ENCODE results near the gene AP1S2.

The AP1S2 gene

GRCh38 chrX:15822922-15823321 lies 31.7 kb downstream of the AP1S2 start:
- Histone ChIP-seq H3K9me2 (replicated peaks; ENCODE audit: low read depth, low read length) (no peaks in the 10 kb centered on the region), H4K20me1 (ENCODE audit: insufficient read depth, low read length, poor library complexity, severe bottlenecking) (no peaks in the 10 kb centered on the region), H3K36me3 (ENCODE audit: insufficient read depth, low read length) (peaks cover 36% of the 10 kb centered on the region; the same call in 1 of the 2 replicates), H3K9ac (ENCODE audit: low read depth, low read length, poor library complexity, severe bottlenecking) (no peak overlapping the region), H3K9me3 (ENCODE audit: insufficient read depth, low read depth, low read length) (no peaks in the 10 kb centered on the region), H3K4me2 (ENCODE audit: low read depth, low read length, poor library complexity, severe bottlenecking) (no peak overlapping the region), H3K4me1 (ENCODE audit: insufficient read depth, low read length, poor library complexity, severe bottlenecking) (no peaks in the 10 kb centered on the region), H3K79me2 (ENCODE audit: insufficient read depth, low read length) (no peaks in the 10 kb centered on the region), H3K4me3 (ENCODE audit: low read length, poor library complexity, severe bottlenecking) (no peak overlapping the region), H3F3A (ENCODE audit: low read depth) (no peaks in the 10 kb centered on the region), H3K27me3 (ENCODE audit: insufficient read depth, low read length, poor library complexity, severe bottlenecking) (no peaks in the 10 kb centered on the region), H2AFZ (ENCODE audit: low read length) (no peak overlapping the region)
- TF ChIP-seq EZH2phosphoT487 (IDR thresholded peaks at IDR 0.05; ENCODE audit: borderline replicate concordance) (no peak), CTCF (conservative IDR thresholded peaks at IDR 0.05; ENCODE audit: low read length) (no peak)

GRCh38 chrX:15820106-15821073 lies 34.2 kb downstream of the AP1S2 start:
- Histone ChIP-seq H3K4me3 (ENCODE audit: low read length, poor library complexity, severe bottlenecking) (no peak overlapping the region), H3F3A (ENCODE audit: low read depth) (no peaks in the 10 kb centered on the region), H3K9me2 (replicated peaks; ENCODE audit: low read depth, low read length) (no peaks in the 10 kb centered on the region), H3K36me3 (ENCODE audit: insufficient read depth, low read length) (peaks cover 25% of the 10 kb centered on the region; the same call in 1 of the 2 replicates), H3K79me2 (ENCODE audit: insufficient read depth, low read length) (no peaks in the 10 kb centered on the region), H3K4me1 (ENCODE audit: insufficient read depth, low read length, poor library complexity, severe bottlenecking) (peaks cover 16% of the 10 kb centered on the region), H2AFZ (ENCODE audit: low read length) (no peak overlapping the region), H3K27me3 (ENCODE audit: insufficient read depth, low read length, poor library complexity, severe bottlenecking) (no peaks in the 10 kb centered on the region), H3K4me2 (ENCODE audit: low read depth, low read length, poor library complexity, severe bottlenecking) (no peak overlapping the region), H3K9me3 (ENCODE audit: insufficient read depth, low read depth, low read length) (no peaks in the 10 kb centered on the region), H3K9ac (ENCODE audit: low read depth, low read length, poor library complexity, severe bottlenecking) (no peak overlapping the region), H4K20me1 (ENCODE audit: insufficient read depth, low read length, poor library complexity, severe bottlenecking) (no peaks in the 10 kb centered on the region)
- no peak for TF ChIP-seq EZH2phosphoT487 (IDR thresholded peaks at IDR 0.05; ENCODE audit: borderline replicate concordance)
- no peak for TF ChIP-seq CTCF (conservative IDR thresholded peaks at IDR 0.05; ENCODE audit: low read length)

GRCh38 chrX:15816886-15817285 lies 37.7 kb downstream of the AP1S2 start:
- TF ChIP-seq EZH2phosphoT487 (IDR thresholded peaks at IDR 0.05; ENCODE audit: borderline replicate concordance): no peak
- TF ChIP-seq CTCF (conservative IDR thresholded peaks at IDR 0.05; ENCODE audit: low read length): no peak
- Histone ChIP-seq H3K79me2 (ENCODE audit: insufficient read depth, low read length) (no peaks in the 10 kb centered on the region), H3F3A (ENCODE audit: low read depth) (no peaks in the 10 kb centered on the region), H3K4me2 (ENCODE audit: low read depth, low read length, poor library complexity, severe bottlenecking) (peak overlapping the region; percentile 67), H3K4me1 (ENCODE audit: insufficient read depth, low read length, poor library complexity, severe bottlenecking) (peaks cover 16% of the 10 kb centered on the region), H3K9ac (ENCODE audit: low read depth, low read length, poor library complexity, severe bottlenecking) (peak overlapping the region; percentile 53), H3K27me3 (ENCODE audit: insufficient read depth, low read length, poor library complexity, severe bottlenecking) (no peaks in the 10 kb centered on the region), H3K36me3 (ENCODE audit: insufficient read depth, low read length) (peaks cover 30% of the 10 kb centered on the region; the same call in 1 of the 2 replicates), H3K9me3 (ENCODE audit: insufficient read depth, low read depth, low read length) (no peaks in the 10 kb centered on the region), H3K9me2 (replicated peaks; ENCODE audit: low read depth, low read length) (no peaks in the 10 kb centered on the region), H2AFZ (ENCODE audit: low read length) (no peak overlapping the region), H4K20me1 (ENCODE audit: insufficient read depth, low read length, poor library complexity, severe bottlenecking) (no peaks in the 10 kb centered on the region), H3K4me3 (ENCODE audit: low read length, poor library complexity, severe bottlenecking) (peak overlapping the region; percentile 24)

Data from Loucy (cell line).